ENCODE measurements around the gene RAPGEF1.
A peak's percentile ranks its signal among the peaks of the same experiment; 100 is the strongest.

Gene RAPGEF1

GRCh38 chr9:131650254-131650653 is 89.6 kb downstream of the RAPGEF1 start:
- no peak for FAIRE-seq
- no peak for DNase-seq (ENCODE audit: low spot score)

GRCh38 chr9:131649646-131650045 is 90.2 kb downstream of the RAPGEF1 start:
- no peak for DNase-seq (ENCODE audit: low spot score)
- FAIRE-seq, result no peak

- no peak for DNase-seq (ENCODE audit: low spot score)
Observed at GRCh38 chr9:131645078-131645776, 94.6 kb downstream of the RAPGEF1 start.

GRCh38 chr9:131642496-131643083 is 97.3 kb downstream of the RAPGEF1 start:
- DNase-seq (ENCODE audit: low spot score) (no peak), FAIRE-seq (no peak)

More at GRCh38 chr9:131645078-131645776, 94.6 kb downstream of the RAPGEF1 start:
- FAIRE-seq, result no peak

GRCh38 chr9:131641618-131642495 is 98.0 kb downstream of the RAPGEF1 start:
- no peak for DNase-seq (ENCODE audit: low spot score)

GRCh38 chr9:131640438-131641137 is 99.3 kb downstream of the RAPGEF1 start:
- no peak for FAIRE-seq
- peak; percentile 30 for DNase-seq (ENCODE audit: low spot score)

More at GRCh38 chr9:131641618-131642495, 98.0 kb downstream of the RAPGEF1 start:
- no peak for FAIRE-seq

GRCh38 chr9:131639769-131640437 is 100.0 kb downstream of the RAPGEF1 start:
- DNase-seq (ENCODE audit: low spot score) (no peak), FAIRE-seq (no peak)

GRCh38 chr9:131636593-131636992 is 103.3 kb downstream of the RAPGEF1 start:
- no peak for DNase-seq (ENCODE audit: low spot score)
- no peak for FAIRE-seq

- no peak for FAIRE-seq
- no peak for DNase-seq (ENCODE audit: low spot score)
Observed at GRCh38 chr9:131635892-131636291, 104.0 kb downstream of the RAPGEF1 start.

- no peak for FAIRE-seq
Observed at GRCh38 chr9:131635285-131635684, 104.6 kb downstream of the RAPGEF1 start.

GRCh38 chr9:131633491-131634031 is 106.3 kb downstream of the RAPGEF1 start:
- no peak for FAIRE-seq
- peak; percentile 24 for DNase-seq (ENCODE audit: low spot score)

More at GRCh38 chr9:131635285-131635684, 104.6 kb downstream of the RAPGEF1 start:
- peak; percentile 93 for DNase-seq (ENCODE audit: low spot score)

GRCh38 chr9:131631306-131631705 is 108.6 kb downstream of the RAPGEF1 start:
- DNase-seq (ENCODE audit: low spot score) (no peak), FAIRE-seq (no peak)

- no peak for DNase-seq (ENCODE audit: low spot score)
- FAIRE-seq, result no peak
Observed at GRCh38 chr9:131630205-131630831, 109.6 kb downstream of the RAPGEF1 start.

GRCh38 chr9:131629825-131630204 is 110.1 kb downstream of the RAPGEF1 start:
- FAIRE-seq (no peak), DNase-seq (ENCODE audit: low spot score) (no peak)

GRCh38 chr9:131629226-131629500 is 110.7 kb downstream of the RAPGEF1 start:
- no peak for DNase-seq (ENCODE audit: low spot score)
- no peak for FAIRE-seq

GRCh38 chr9:131628459-131629225 is 111.2 kb downstream of the RAPGEF1 start:
- no peak for DNase-seq (ENCODE audit: low spot score)
- no peak for FAIRE-seq

GRCh38 chr9:131627648-131628458 is 112.0 kb downstream of the RAPGEF1 start:
- DNase-seq (ENCODE audit: low spot score) (no peak), FAIRE-seq (no peak)

- no peak for DNase-seq (ENCODE audit: low spot score)
- no peak for FAIRE-seq
Observed at GRCh38 chr9:131627326-131627647, 112.6 kb downstream of the RAPGEF1 start.

All from urothelium cell line (cell line).